ENCODE results near the gene GBE1. TPM values are rescaled to one million over a fixed set of nuclear protein-coding genes. Genes with fewer than 3 reads are reported as not detected.

The GBE1 gene
- total RNA-seq, 4 donors from 2014 or later: 15.8 to 28.6 (median 20.5) TPM

GRCh38 chr3:81734742-81735141, 26.7 kb downstream of the GBE1 start:
- DNase-seq (ENCODE audit: low spot score in 2 of 2): no peak
- 56% methylated on average over 1 of the region's 1 CpG for WGBS
- H3K27me3 ChIP-seq: no peaks in the 10 kb centered on the region
- H3K4me1 ChIP-seq: no peaks in the 10 kb centered on the region
- H3K27ac ChIP-seq: no peak overlapping the region
- TF ChIP-seq POLR2AphosphoS5 (IDR thresholded peaks at IDR 0.05) (no peak), POLR2A (IDR thresholded peaks at IDR 0.05) (no peak), CTCF (IDR thresholded peaks at IDR 0.05) (no peak), EP300 (IDR thresholded peaks at IDR 0.05) (no peak)
- H3K9me3 ChIP-seq: no peaks in the 10 kb centered on the region
- H3K36me3 ChIP-seq: no peaks in the 10 kb centered on the region
- no peak overlapping the region for H3K4me3 ChIP-seq

GRCh38 chr3:81732642-81733041, 28.8 kb downstream of the GBE1 start:
- Histone ChIP-seq H3K4me3 (no peak overlapping the region), H3K4me1 (no peaks in the 10 kb centered on the region), H3K9me3 (no peaks in the 10 kb centered on the region), H3K36me3 (no peaks in the 10 kb centered on the region), H3K27ac (no peak overlapping the region), H3K27me3 (no peaks in the 10 kb centered on the region)
- DNase-seq (ENCODE audit: low spot score in 2 of 2): no peak
- TF ChIP-seq POLR2A (IDR thresholded peaks at IDR 0.05): no peak
- TF ChIP-seq CTCF (IDR thresholded peaks at IDR 0.05): no peak
- TF ChIP-seq POLR2AphosphoS5 (IDR thresholded peaks at IDR 0.05): no peak
- TF ChIP-seq EP300 (IDR thresholded peaks at IDR 0.05): no peak
- WGBS: 92% methylated on average over 4 of the region's 4 CpGs

GRCh38 chr3:81728766-81729544, 32.5 kb downstream of the GBE1 start:
- Histone ChIP-seq H3K27me3 (no peaks in the 10 kb centered on the region), H3K4me1 (no peaks in the 10 kb centered on the region), H3K9me3 (no peaks in the 10 kb centered on the region), H3K4me3 (no peak overlapping the region), H3K36me3 (no peaks in the 10 kb centered on the region), H3K27ac (no peak overlapping the region)
- 72% methylated on average over 2 of the region's 2 CpGs for whole genome bisulfite sequencing
- no peak for DNase-seq (ENCODE audit: low spot score in 2 of 2)
- TF ChIP-seq EP300 (IDR thresholded peaks at IDR 0.05) (no peak), POLR2AphosphoS5 (IDR thresholded peaks at IDR 0.05) (no peak), CTCF (IDR thresholded peaks at IDR 0.05) (no peak), POLR2A (IDR thresholded peaks at IDR 0.05) (no peak)

GRCh38 chr3:81726735-81727134, 34.7 kb downstream of the GBE1 start:
- no peak overlapping the region for H3K27ac ChIP-seq
- no peak for DNase-seq (ENCODE audit: low spot score in 2 of 2)
- 88% methylated on average over 6 of the region's 6 CpGs for WGBS
- H3K4me1 ChIP-seq: no peaks in the 10 kb centered on the region
- H3K36me3 ChIP-seq: no peaks in the 10 kb centered on the region
- no peaks in the 10 kb centered on the region for H3K27me3 ChIP-seq
- no peak for TF ChIP-seq POLR2AphosphoS5 (IDR thresholded peaks at IDR 0.05)
- TF ChIP-seq EP300 (IDR thresholded peaks at IDR 0.05): no peak
- no peak for TF ChIP-seq POLR2A (IDR thresholded peaks at IDR 0.05)
- no peak for TF ChIP-seq CTCF (IDR thresholded peaks at IDR 0.05)
- no peaks in the 10 kb centered on the region for H3K9me3 ChIP-seq
- no peak overlapping the region for H3K4me3 ChIP-seq

- Histone ChIP-seq H3K27ac (no peak overlapping the region), H3K36me3 (no peaks in the 10 kb centered on the region), H3K4me1 (no peaks in the 10 kb centered on the region), H3K9me3 (no peaks in the 10 kb centered on the region), H3K4me3 (no peak overlapping the region), H3K27me3 (no peaks in the 10 kb centered on the region)
- DNase-seq (ENCODE audit: low spot score in 2 of 2): no peak
- WGBS: 82% methylated on average over 2 of the region's 2 CpGs
- TF ChIP-seq EP300 (IDR thresholded peaks at IDR 0.05): no peak
- no peak for TF ChIP-seq CTCF (IDR thresholded peaks at IDR 0.05)
- no peak for TF ChIP-seq POLR2AphosphoS5 (IDR thresholded peaks at IDR 0.05)
- TF ChIP-seq POLR2A (IDR thresholded peaks at IDR 0.05): no peak
Measured at GRCh38 chr3:81726132-81726531, 35.3 kb downstream of the GBE1 start.

All from suprapubic skin (tissue), 4 donors.